Gastroesophageal sphincter (tissue), 3 donors: ENCODE data around the gene PROM2.

Source experiments
- EP300 ChIP-seq: sonication (generic); formaldehyde crosslinking; IDR thresholded peaks from one replicate; pipeline ENCODE4 v1.6.1; 2017; ENCODE audit warnings: antibody characterized with exemption, mild to moderate bottlenecking
- POLR2A ChIP-seq, 2 donors: fragments of 450-650 bp; IDR thresholded peaks; one replicate each; pipeline ENCODE4 v1.6.1; 2017; ENCODE audit warnings: antibody characterized with exemption in 2 of 2, mild to moderate bottlenecking in 2 of 2, moderate library complexity in 1 of 2
- POLR2AphosphoS5 ChIP-seq: sonication (generic); formaldehyde crosslinking; IDR thresholded peaks from one replicate; pipeline ENCODE4 v1.6.1; 2017; ENCODE audit warnings: antibody characterized with exemption
- TF ChIP-seq, protein P1 (sequence below), 4 experiments: fragments of 200-600 bp in 2 of 4; fragments of 450-650 bp in 2 of 4; sonication (generic) in 1 of 4; IDR thresholded peaks; one replicate each; pipeline ENCODE4 v1.5.1; 2017 to 2019; ENCODE audit warnings: antibody characterized with exemption in 4 of 4, mild to moderate bottlenecking in 2 of 4, moderate library complexity in 2 of 4

DNA sequence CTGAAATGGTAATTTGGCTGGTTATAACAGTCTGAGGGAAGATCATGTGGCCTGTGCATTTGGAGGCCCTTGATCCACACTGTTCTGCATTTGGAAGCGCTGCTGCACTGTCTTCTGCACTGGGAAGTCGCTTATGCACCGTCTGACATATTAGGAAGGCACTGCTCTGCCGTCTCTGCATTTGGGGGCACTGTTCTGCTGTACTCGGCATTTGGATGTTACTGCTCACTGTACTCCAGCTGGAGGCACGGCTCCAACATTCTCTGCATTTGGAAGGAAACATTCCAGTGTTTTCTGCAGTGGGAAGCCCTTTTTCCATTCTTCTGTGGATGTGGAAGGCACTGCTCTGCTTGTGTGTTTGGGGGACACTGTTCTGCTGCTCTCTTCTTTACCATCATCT is 9.6 kb upstream of the PROM2 start:
- no peak for TF ChIP-seq POLR2A (IDR thresholded peaks at IDR 0.05)
- TF ChIP-seq, protein P1, sequence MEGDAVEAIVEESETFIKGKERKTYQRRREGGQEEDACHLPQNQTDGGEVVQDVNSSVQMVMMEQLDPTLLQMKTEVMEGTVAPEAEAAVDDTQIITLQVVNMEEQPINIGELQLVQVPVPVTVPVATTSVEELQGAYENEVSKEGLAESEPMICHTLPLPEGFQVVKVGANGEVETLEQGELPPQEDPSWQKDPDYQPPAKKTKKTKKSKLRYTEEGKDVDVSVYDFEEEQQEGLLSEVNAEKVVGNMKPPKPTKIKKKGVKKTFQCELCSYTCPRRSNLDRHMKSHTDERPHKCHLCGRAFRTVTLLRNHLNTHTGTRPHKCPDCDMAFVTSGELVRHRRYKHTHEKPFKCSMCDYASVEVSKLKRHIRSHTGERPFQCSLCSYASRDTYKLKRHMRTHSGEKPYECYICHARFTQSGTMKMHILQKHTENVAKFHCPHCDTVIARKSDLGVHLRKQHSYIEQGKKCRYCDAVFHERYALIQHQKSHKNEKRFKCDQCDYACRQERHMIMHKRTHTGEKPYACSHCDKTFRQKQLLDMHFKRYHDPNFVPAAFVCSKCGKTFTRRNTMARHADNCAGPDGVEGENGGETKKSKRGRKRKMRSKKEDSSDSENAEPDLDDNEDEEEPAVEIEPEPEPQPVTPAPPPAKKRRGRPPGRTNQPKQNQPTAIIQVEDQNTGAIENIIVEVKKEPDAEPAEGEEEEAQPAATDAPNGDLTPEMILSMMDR (IDR thresholded peaks at IDR 0.05), result no peak
- TF ChIP-seq POLR2AphosphoS5, result no peak
- TF ChIP-seq EP300, result no peak
